HepG2 (cell line): ENCODE measurements around the gene ST6GALNAC2. TPM values are rescaled to one million over a fixed set of nuclear protein-coding genes. Genes with fewer than 3 reads are reported as not detected.

Experiments
- ATAC-seq: fragments of 200-7000 bp; cut with Tn5 transposase; 3 replicates; pipeline ENCODE4 v1.9.1; 2020; ENCODE audit warnings: mild to moderate bottlenecking, moderate library complexity
- BruUV-seq: library from RNA; stranded (reverse); fragments of 400-500 nt; replicated peaks from 2 replicates; lab custom pipeline; 2021; lab: Mats Ljungman, UMichigan
- CTCF ChIA-PET: fragments of 300-600 bp; formaldehyde crosslinking; extraction: SDS; loops from one replicate; lab custom pipeline; 2021; ENCODE audit warnings: low total read pairs, inconsistent platforms, low intra/inter-chr PET ratio; lab: Yijun Ruan, JAX
- POLR2A ChIA-PET: fragments of 350-600 bp; sonication (Branson Sonifier 250); formaldehyde crosslinking; loops from one replicate; lab custom pipeline; 2020; ENCODE audit warnings: antibody characterized with exemption, inconsistent platforms; lab: Yijun Ruan, JAX
- DNase-seq: peaks from one replicate; pipeline ENCODE4 v3.0.0-alpha.2; 2015; ENCODE audit warnings: low spot score
- FAIRE-seq: peaks from 3 replicates; lab custom pipeline; 2011; peaks lifted over from hg19 to GRCh38; lab: Jason Lieb, UNC
- H2AFZ ChIP-seq: one replicate; pipeline ENCODE4 v1.6.1; 2011; ENCODE audit warnings: low read length, inconsistent platforms
- H3K27ac ChIP-seq: fragments of 300-600 bp; 3 replicates; pipeline ENCODE4 v1.8.0; 2011; ENCODE audit warnings: mixed run types, mild to moderate bottlenecking, mixed read lengths, low read length, inconsistent platforms; ENCODE audit not compliant: insufficient read depth; ENCODE audit errors: extremely low read length
- H3K27me3 ChIP-seq, 2 experiments: fragments of 200-600 bp in 1 of 2; 2 replicates in 1 of 2; 3 replicates in 1 of 2; pipeline versions ENCODE4 v1.6.0 to v1.8.0; 2011; ENCODE audit warnings: low read length in 2 of 2, mild to moderate bottlenecking in 2 of 2, moderate library complexity in 2 of 2, inconsistent platforms in 1 of 2; ENCODE audit not compliant: insufficient read depth in 2 of 2, control insufficient read depth in 1 of 2
- H3K36me3 ChIP-seq, 2 experiments: fragments of 200-600 bp in 1 of 2; replicated peaks in 1 of 2; 2 replicates in 1 of 2; 3 replicates in 1 of 2; pipeline versions ENCODE4 v1.5.1 to v1.8.0; 2011; ENCODE audit warnings: low read length in 2 of 2, inconsistent platforms in 1 of 2; ENCODE audit not compliant: insufficient read depth in 2 of 2, control insufficient read depth in 1 of 2
- H3K4me1 ChIP-seq: 2 replicates; pipeline ENCODE4 v1.5.1; 2012; ENCODE audit warnings: low read length, inconsistent platforms; ENCODE audit not compliant: insufficient read depth
- H3K4me2 ChIP-seq: 2 replicates; pipeline ENCODE4 v1.6.0; 2011; ENCODE audit warnings: low read depth, low read length, inconsistent platforms
- H3K4me3 ChIP-seq, 3 experiments: fragments of 200-600 bp in 1 of 3; sonication (generic), shearing (Covaris generic) in 1 of 3; replicated peaks in 1 of 3; 2 replicates each; pipeline ENCODE4 v1.5.1; 2011 to 2016; ENCODE audit warnings: low read length in 3 of 3, inconsistent platforms in 2 of 3, low read depth in 2 of 3, mild to moderate bottlenecking in 2 of 3, control low read depth in 1 of 3, mixed read lengths in 1 of 3; ENCODE audit not compliant: insufficient read depth in 1 of 3
- H3K79me2 ChIP-seq: one replicate; pipeline ENCODE4 v1.6.1; 2011; ENCODE audit warnings: low read length, inconsistent platforms; ENCODE audit not compliant: insufficient read depth
- H3K9ac ChIP-seq: 2 replicates; pipeline ENCODE4 v1.6.0; 2011; ENCODE audit warnings: mild to moderate bottlenecking, low read depth, low read length, inconsistent platforms; ENCODE audit not compliant: insufficient read depth
- H3K9me3 ChIP-seq: 2 replicates; pipeline ENCODE4 v1.5.1; 2012; ENCODE audit warnings: mild to moderate bottlenecking, low read length
- H4K20me1 ChIP-seq: 2 replicates; pipeline ENCODE4 v1.6.0; 2011; ENCODE audit warnings: inconsistent platforms, mild to moderate bottlenecking, low read length, moderate library complexity; ENCODE audit not compliant: insufficient read depth
- MAX ChIP-seq: IDR thresholded peaks from 2 replicates; pipeline ENCODE4 v1.6.1; 2012; ENCODE audit warnings: inconsistent platforms
- TEAD3 ChIP-seq: optimal IDR thresholded peaks from 2 replicates; pipeline ENCODE3; 2016; ENCODE audit warnings: borderline replicate concordance
- ZBTB33 ChIP-seq: sonication (generic); formaldehyde crosslinking; IDR thresholded peaks from 2 replicates; pipeline ENCODE4 v1.4.0; 2020; ENCODE audit warnings: missing genetic modification reagents
- ZBTB38 ChIP-seq: sonication (generic); formaldehyde crosslinking; IDR thresholded peaks from 2 replicates; pipeline ENCODE4 v1.5.1; 2020; ENCODE audit warnings: mild to moderate bottlenecking, missing genetic modification reagents
- ZNF136 ChIP-seq: sonication (generic); formaldehyde crosslinking; IDR thresholded peaks from 2 replicates; pipeline ENCODE4 v1.8.1; 2022; ENCODE audit warnings: low read depth, mild to moderate bottlenecking, moderate library complexity, missing genetic modification reagents
- ZNF770 ChIP-seq: sonication (generic); formaldehyde crosslinking; IDR thresholded peaks from 2 replicates; pipeline ENCODE4 v1.5.0; 2020; ENCODE audit warnings: mild to moderate bottlenecking, missing genetic modification reagents
- ZSCAN21 ChIP-seq: sonication (generic); formaldehyde crosslinking; IDR thresholded peaks from 2 replicates; pipeline ENCODE4 v1.8.0; 2022; ENCODE audit warnings: mild to moderate bottlenecking, missing genetic modification reagents, moderate library complexity, borderline replicate concordance
- ZSCAN9 ChIP-seq: IDR thresholded peaks from 2 replicates; pipeline ENCODE4 v1.6.1; 2016; ENCODE audit warnings: borderline replicate concordance
- WGBS: methylation state at CpG from one replicate; pipeline ENCODE4 v1.1.6; 2017; ENCODE audit warnings: low lambda C conversion rate; 5-methylcytosine and 5-hydroxymethylcytosine counted together
- in situ Hi-C: cut with HindIII; loops from 2 replicates; pipeline ENCODE4 v1.10.0; 2017; ENCODE audit warnings: low pct_unique_long_range_greater_than_20kb; ENCODE audit not compliant: extremely low pct_ligation_motif_present
- intact Hi-C: fragments of 100-400 bp; cut with micrococcal nuclease; formaldehyde crosslinking; loops from one replicate; pipeline ENCODE4 v1.10.0; 2022; ENCODE audit not compliant: unreplicated experiment
- polyA plus RNA-seq, 8 experiments: library from polyadenylated mRNA; depleted of rRNA in 3 of 8; stranded (reverse) in 7 of 8; unstranded in 1 of 8; fragments of >200 nt; fragmentation: Illumina TruSeq in 4 of 8; extraction: Trizol in 4 of 8; gene quantifications; 2 replicates each; pipeline versions ENCODE4 v1.2.1 to v1.2.3, GENCODE V29; 2011 to 2016; ENCODE audit warnings: low read depth in 4 of 8, missing spikeins in 1 of 8, mixed read lengths in 1 of 8; ENCODE audit not compliant: insufficient read depth in 1 of 8
- total RNA-seq, 5 experiments: library from RNA; depleted of rRNA; stranded (reverse); fragments of >200 nt; fragmentation: Illumina TruSeq; extraction: Trizol; gene quantifications; 2 replicates each; pipeline ENCODE4 v1.2.3, GENCODE V29; 2016; ENCODE audit warnings: low read depth in 1 of 5
- TF ChIP-seq, protein P1 (sequence below): sonication (generic); formaldehyde crosslinking; IDR thresholded peaks from 2 replicates; pipeline ENCODE4; 2020; ENCODE audit warnings: missing genetic modification reagents, mild to moderate bottlenecking, borderline replicate concordance

ST6GALNAC2 gene
- total and polyA plus RNA-seq, 2 of the 13 experiments (the other 11 are each of a cell fraction or from before 2014, with no cell fraction given), result 0.12 to 0.49 TPM

- H3K4me2 ChIP-seq, result peak overlapping the region; percentile 73
- ATAC-seq, result no peak
- ChIA-PET CTCF (interaction anchor here (1.8 kb wide), 1 partner anchor 61 kb away, joined by 5 read pairs; no protein-coding TSS in a partner anchor), POLR2A (interaction anchor here (3.2 kb wide), 1 partner anchor 87 kb away, joined by 12 read pairs; no protein-coding TSS in a partner anchor)
- no peaks in the 10 kb centered on the region for H4K20me1 ChIP-seq
- H3K4me1 ChIP-seq, result peaks cover 50% of the 10 kb centered on the region
- in situ Hi-C loops, result loop anchor here (5.0 kb wide), 1 partner anchor 33 kb away; no protein-coding TSS in a partner anchor
- no peaks in the 10 kb centered on the region for H3K36me3 ChIP-seq
- 56% methylated on average over 17 of the region's 17 CpGs for WGBS
- no peak overlapping the region for H2AFZ ChIP-seq
- no peaks in the 10 kb centered on the region for H3K9me3 ChIP-seq
- no peak overlapping the region for H3K9ac ChIP-seq
- peak overlapping the region; percentile 55 to 72 (median 58); a peak in 5 of 6 replicates for H3K4me3 ChIP-seq
- no peaks in the 10 kb centered on the region for H3K79me2 ChIP-seq
- FAIRE-seq, result peak; percentile 32
- peaks cover 11 to 44% of the 10 kb centered on the region in 2 experiments; a peak in 4 of 5 replicates for H3K27me3 ChIP-seq
- intact Hi-C loops, result loop anchor here (5.0 kb wide), 1 partner anchor 32 kb away; no protein-coding TSS in a partner anchor
- TF ChIP-seq ZNF770 (CRISPR knock-in tag) (peak; percentile 75; the same call in 1 of the 2 replicates), ZSCAN9 (CRISPR knock-in tag) (no peak), MAX (no peak), TEAD3 (peak; percentile 54), ZNF136 (CRISPR knock-in tag) (no peak), ZBTB33 (CRISPR knock-in tag) (peak; percentile 70), ZSCAN21 (0 out of 2 replicates have a peak, but pooled peaks have one; percentile 27), ZBTB38 (CRISPR knock-in tag) (0 out of 2 replicates have a peak, but pooled peaks have one; percentile 39)
- TF ChIP-seq, protein P1, sequence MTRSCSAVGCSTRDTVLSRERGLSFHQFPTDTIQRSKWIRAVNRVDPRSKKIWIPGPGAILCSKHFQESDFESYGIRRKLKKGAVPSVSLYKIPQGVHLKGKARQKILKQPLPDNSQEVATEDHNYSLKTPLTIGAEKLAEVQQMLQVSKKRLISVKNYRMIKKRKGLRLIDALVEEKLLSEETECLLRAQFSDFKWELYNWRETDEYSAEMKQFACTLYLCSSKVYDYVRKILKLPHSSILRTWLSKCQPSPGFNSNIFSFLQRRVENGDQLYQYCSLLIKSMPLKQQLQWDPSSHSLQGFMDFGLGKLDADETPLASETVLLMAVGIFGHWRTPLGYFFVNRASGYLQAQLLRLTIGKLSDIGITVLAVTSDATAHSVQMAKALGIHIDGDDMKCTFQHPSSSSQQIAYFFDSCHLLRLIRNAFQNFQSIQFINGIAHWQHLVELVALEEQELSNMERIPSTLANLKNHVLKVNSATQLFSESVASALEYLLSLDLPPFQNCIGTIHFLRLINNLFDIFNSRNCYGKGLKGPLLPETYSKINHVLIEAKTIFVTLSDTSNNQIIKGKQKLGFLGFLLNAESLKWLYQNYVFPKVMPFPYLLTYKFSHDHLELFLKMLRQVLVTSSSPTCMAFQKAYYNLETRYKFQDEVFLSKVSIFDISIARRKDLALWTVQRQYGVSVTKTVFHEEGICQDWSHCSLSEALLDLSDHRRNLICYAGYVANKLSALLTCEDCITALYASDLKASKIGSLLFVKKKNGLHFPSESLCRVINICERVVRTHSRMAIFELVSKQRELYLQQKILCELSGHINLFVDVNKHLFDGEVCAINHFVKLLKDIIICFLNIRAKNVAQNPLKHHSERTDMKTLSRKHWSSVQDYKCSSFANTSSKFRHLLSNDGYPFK (CRISPR knock-in tag), result 0 out of 2 replicates have a peak, but pooled peaks have one; percentile 20
- BruUV-seq, result TSS peak; percentile 63
- H3K27ac ChIP-seq, result no peak overlapping the region
- no peak for DNase-seq
These were observed 1.1 kb downstream of the ST6GALNAC2 start for GRCh38 chr17:76584427-76585032.
